GM21737 (cell line): ENCODE results near the gene NCAPD2.
"Not testable (repeated sequence)": the region's sequence is repeated elsewhere in the genome, so short reads cannot be mapped to it uniquely, and the experiment has no call there.

Experiments used
- ATAC-seq: cut with Tn5 transposase; IDR thresholded peaks from one replicate; pipeline ENCODE4 v1.9.1; 2021; ENCODE audit warnings: mild to moderate bottlenecking, moderate library complexity; ENCODE audit not compliant: unreplicated experiment

NCAPD2 gene

DNA sequence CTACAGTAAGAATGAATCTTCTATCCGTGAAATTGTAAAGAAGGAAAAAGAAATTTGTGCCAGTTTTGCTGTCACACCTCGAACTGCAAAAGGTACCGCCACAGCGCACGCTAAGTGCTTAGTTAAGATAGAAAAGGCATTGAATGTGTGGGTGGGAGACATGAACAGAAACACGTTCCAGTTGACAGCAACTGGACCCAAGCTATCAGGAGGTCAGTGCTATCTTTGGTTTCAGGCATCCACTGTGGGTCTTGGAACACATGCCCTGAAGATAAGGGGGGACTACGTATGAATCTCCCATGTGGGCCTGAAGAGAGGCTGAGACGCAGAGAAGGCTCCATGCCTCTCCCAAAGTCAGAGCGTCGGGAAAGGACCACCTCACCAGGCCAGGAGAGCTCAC is 52.1 kb downstream of the NCAPD2 start:
- ATAC-seq: no peak

DNA sequence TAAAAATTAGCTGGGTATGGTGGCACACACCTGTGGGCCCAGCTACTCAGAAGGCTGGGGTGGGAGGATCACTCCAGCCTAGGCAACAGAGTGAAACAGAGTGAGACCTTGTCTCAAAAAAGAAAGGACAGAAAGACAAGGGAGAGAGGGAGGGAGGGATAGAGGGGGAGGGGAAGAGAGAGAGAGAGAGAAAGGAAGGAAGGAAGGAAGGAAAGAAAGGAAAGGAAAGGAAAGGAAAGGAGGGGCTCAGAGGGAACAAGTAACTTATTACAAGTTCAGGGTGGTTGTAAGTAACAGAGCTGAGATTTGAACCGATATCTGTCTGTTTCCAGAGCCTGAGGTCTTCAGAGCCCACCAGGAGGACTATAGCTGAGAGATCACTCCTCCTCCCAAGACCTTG is 53.7 kb downstream of the NCAPD2 start:
- no peak for ATAC-seq

DNA sequence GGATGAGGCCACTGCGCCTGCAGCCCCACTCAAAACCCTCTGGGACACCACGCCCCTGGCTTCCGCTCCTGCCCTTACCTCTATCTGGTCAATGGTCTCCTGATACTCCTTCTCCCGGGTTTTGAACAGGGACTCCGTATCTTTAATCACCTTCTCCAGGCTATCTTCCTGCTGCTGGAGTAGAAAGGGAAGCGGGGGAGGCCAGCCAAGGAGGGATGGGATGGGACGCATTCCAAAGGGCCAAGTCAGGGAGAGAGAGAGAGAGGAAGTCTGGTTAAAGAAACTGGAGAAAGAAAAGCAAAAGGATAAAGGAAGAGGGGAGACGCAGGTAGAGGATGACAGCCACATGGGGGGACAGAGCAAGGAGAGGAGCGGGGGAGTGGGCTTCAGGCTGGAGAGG is 54.1 kb downstream of the NCAPD2 start:
- ATAC-seq: no peak

DNA sequence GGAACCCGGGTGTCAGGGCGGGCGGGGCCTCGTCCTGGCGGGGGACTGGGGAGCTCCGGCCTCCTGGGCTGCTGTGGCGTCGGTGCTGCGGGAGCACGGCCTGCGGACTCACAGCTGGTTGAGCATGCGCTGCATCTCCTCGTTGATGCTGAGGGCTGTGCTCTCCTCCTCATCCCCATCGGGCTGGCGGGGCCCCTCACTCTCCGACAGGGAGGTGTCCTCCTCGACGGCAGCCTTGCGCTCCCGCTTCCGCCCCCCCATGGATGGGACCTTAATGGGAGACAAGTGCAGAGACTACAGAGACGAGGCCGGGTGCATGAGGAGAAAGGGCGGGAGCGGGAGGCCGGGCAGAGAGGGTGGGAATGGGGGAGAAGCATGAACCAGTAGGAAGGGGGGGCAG is 54.7 kb downstream of the NCAPD2 start:
- ATAC-seq: no peak

DNA sequence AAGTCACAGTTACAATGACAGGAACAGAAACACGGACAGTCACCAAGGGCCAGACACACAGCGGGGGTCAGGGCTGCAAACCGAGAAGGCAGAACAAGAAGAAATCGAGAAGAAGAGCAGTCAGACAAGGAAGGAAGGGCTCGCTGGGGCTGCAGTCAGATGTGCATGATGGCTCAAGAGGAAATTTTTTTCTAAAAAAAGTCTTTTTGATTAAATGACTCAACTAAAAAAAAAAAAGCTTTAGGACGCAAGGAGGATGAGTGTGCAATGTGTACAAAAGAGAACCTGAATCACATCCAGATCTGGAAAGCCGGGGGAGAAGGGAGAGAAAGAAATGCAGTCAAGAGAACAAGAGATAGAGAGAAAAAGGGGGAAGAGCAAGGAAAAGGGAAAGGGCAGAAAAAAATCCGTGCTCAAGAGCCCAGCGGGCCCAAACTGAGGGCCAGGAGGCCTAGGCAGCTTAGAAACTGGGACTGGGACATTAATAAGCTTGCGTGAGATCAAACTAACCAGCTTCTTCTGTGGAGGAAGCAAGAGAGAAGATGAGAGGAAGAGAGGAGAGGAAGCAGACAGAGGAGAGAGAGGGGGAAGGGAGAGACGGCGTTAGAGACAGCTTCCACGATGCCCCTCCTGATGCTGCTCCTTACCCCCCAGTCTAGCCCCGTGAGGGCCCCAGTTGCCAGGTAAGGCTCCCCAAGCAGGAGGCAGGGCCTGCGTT is 55.2 kb downstream of the NCAPD2 start:
- ATAC-seq: no peak

DNA sequence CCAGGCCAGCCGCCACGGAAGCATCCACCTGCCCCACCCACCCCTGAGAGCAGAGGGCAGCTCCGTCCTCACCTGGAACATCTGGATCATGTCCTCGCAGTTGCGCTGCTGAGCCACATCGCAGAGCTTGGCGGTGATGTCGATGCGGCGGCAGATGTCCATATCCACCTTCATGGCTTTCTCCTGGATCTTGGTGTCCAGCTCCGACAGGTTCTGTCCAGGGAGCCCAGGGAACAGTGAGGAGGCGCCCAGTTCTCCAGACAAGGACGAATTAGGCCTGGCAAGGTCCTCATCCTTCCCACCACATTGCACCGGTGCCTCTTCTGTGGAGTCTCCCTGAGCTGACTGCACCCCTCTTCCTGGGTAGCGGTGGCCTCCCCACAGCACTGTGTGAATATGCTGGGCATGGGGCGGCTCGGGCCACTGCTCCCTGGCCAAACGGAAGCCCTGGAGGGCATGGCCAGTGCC is 55.8 kb downstream of the NCAPD2 start:
- no peak for ATAC-seq

DNA sequence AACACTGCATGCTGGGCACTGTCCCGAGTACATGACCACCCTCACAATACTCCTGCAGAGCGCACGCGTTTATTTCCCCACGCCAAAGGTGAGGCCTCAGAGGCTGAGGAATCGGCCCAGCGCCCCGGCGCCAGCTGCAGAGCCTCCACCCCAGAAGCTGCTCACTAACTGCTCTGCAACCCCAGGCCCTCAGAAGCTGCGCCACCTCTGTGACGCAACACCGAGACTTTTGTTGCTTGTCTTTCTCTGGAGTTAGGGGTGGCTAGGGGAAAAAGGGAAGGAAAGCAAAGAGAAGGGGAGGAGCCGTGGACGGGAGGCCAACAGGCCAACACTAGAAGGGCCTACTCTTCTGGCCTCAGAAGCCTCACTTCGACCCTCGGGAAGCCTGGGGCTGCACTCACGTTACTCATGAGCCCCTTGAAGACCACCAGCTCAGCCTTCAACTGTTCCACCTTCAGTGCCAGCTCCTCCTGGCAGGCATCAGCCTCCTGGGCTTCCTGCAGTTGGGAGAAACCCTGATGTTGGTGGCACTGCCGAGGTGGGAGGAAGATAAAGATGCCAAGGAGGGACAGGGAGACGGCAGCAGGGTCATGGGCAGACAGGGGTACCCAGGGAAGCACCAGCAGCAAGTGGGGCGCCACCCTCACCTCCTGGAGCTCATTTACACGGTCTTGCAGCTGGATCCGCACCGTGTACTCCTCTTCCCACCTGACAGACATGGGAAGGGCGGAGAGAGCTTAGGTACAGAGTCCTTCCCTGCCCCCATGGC is 56.6 kb downstream of the NCAPD2 start:
- no peak for ATAC-seq

DNA sequence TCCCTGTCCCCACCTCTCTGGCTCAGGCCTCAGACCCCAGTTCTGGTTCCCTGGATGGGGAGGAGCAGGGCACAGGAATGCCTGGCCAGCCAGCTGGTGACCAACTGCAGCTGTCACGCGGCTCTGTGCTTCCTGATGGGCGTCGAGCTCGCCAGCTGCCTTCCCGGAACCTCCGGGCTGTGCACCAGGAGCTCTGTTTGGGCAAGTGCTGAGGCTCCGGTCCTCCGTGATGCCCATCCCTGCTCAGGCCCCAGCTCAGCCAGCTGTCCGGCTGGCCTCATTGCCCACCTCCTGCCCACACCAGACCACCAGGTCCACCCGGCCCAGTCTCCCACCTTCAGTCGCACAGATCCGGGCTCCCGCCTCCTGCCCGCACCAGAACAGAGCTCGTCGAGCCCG is 57.2 kb downstream of the NCAPD2 start:
- ATAC-seq: no peak

DNA sequence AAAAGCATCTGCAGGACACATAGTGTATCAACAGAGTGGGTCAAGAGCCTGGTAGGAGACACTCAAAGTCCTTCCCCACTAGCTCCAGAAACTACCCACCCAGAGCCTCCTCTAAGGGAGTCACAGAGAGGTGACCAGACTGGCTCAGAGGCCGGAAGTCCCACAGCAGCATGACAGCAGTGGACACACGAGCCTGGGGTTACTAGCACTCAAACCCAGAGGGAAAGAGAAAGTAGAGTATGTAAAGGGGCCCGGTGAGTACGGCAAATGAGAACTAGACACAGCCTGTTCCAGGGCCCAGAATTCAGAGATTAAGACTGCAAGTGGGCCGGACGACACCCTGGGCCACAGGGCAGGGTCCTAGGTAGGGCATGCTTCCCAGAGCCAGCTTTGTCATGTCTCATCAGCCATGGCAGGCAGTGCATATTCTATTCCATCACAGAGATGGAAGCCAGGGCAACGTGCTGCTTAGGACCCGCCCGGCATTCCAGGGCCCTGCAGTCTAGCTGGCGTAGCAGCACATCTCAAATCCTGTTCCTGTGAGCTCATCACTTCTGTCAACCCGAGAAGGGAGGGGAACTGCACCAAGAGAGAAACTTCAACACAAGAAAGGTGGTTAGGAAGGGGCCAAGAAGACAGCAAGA is 57.7 kb downstream of the NCAPD2 start:
- ATAC-seq: no peak

DNA sequence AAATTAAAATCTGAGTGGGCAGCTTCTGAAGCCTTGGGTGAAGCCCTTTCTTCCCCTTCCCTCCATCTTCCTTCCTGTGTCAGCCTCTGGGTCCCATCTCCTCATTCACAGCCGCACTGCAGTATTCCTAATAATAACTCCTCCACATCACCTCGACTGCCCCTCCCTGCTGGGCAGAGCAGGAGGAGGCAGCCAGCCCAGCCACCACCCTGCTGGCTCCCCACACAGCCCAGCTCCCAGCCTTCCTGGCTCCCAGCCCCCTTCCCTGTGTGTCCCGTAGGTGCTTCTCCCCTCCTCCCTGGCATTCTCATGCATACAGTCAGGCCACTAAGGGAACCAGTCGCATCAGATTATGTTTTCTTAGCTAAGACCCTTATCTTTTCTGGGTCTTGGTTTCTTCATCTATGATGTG is 58.2 kb downstream of the NCAPD2 start:
- ATAC-seq: no peak

DNA sequence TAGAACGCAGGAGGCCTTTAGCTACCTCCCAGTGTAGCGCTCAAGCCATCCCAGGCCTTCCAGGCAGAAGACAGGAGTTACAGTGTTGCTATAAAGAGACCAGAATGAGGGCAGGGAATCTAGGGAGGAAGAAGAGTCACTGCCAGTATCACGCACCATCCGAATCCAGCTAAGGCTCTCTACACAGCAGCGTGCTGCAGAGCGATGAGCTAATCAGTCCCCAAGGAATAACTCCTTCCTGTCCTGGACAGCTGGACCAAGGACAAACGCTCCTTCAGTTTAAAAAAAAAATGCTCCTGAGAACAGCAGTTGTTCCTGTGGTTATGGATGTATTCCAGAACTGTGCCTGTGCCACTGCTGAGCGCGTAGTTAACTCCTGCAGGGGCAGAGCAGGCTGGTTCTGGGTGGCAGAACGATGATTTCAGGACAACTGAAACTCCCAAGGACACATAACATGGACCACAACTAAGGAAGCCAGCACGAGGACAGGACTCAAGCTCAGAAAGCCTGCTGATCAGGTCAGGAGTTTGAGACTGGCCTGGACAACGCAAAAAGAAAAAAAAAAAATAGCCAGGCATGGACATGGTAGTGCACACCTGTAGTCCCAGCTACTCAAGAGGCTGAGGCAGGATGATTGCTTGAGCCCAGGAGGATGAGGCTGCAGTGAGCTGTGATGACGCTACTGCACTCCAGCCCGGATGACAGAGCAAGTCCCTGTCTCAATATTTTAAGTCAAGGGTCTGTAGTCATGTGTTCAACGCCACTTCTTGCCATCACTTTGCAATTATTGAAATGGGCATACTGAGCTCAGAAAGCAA is 59.4 kb downstream of the NCAPD2 start:
- ATAC-seq: no peak

DNA sequence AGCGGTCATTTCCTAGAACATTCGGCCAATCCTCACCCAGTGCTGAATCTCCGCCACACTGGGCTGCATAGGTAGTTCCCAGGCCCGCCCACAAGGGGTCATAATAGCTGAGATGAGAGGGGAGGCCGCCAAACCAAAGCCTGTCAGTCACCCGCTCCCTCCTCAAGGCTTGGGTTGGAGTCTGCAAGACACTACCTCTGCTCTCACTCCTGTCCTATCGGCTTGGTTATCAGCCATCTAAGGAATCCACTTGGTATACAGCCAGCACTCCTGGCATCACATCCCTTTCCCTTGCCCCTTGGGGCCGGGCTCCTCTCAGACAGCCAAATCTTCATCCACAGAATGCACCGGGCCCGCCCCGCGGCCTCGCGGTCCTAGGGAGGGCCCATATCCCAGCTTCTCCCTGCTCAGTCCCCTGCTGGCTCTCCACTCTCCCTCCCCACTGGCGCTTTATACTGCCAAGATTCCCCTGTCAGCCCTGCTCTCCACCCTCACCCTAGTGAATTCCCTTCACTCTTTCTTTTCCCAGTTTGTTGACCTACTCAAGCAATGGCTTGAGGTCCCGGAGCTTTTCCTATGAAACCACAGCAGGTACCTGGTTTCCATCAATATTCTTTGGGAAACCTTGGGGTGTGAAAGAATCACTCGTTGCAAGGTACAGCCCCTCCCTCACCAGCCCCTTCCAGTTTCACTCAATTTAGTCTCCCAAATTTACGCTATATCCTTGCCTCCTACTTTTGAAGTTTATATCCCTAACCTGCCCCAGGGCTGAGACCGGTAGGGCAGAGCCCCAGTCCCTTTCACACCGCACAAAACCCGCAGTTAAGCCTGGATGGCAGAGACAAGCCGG is 60.5 kb downstream of the NCAPD2 start:
- peak; percentile 44 for ATAC-seq

DNA sequence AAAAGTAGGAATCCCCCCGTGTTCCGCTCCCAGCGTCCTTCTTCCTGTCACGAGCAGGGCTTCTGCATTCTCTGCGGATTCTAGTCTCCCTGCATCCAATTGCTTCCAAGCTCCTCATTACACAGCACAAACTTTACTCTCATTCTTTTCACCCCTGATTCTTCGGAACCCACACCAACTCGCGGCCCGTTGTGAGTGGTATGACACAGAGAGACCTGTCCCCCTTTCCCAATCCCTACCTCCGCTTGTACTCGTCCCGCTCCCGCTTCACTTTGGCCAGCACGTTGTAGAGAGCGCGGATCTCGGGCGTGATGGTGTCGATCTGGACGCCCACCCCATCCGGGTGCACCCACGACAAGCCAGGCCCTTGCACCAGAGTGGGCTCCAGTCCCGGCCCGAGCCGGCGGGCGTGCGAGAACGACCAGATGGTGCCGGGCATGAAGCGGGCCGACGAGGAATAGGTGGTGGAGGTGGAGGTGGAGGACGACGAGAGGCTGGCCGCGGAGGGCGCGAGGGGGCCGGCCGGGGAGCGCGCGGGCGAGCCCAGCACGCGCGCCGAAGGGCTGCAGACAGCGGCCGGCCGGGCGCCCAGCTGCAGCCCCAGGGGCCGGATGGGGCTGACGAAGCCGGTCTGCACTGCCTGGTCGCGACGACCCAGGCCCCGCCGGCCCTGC is 61.3 kb downstream of the NCAPD2 start:
- ATAC-seq: peak; percentile 9

DNA sequence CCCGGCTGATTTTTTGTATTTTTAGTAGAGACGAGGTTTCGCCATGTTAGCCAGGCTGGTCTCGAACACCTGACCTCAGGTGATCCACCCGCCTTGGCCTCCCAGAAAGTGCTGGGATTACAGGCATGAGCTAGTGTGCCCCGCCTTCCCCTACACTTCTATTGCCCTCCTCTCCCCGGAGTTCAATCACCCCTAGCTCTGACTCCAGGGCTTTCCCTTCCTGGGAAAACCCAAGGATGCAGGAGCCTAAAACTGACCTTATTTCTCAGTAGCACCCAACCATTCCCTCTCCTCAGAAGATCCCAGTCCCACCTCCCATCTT is 62.6 kb downstream of the NCAPD2 start:
- ATAC-seq: not testable (repeated sequence)

DNA sequence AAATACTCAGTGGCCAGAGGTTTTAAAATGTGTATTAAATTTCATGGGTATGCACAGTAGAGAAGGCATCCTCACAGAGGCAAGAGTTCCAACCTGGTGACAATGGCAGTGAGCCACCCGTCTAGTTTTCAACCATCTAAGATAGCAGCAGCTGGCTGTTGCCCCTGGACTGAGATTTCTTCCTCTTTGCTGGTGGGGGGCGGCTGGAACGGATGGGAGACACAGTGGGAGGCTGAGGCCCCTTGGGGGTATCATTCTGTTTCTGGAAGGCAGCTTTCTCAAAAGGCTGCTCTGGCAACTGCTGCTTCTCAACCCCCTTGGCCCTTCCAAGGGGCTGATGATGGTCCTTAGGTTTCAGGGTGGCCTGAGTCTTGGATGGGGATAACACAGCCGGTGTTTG is 63.0 kb downstream of the NCAPD2 start:
- no peak for ATAC-seq

DNA sequence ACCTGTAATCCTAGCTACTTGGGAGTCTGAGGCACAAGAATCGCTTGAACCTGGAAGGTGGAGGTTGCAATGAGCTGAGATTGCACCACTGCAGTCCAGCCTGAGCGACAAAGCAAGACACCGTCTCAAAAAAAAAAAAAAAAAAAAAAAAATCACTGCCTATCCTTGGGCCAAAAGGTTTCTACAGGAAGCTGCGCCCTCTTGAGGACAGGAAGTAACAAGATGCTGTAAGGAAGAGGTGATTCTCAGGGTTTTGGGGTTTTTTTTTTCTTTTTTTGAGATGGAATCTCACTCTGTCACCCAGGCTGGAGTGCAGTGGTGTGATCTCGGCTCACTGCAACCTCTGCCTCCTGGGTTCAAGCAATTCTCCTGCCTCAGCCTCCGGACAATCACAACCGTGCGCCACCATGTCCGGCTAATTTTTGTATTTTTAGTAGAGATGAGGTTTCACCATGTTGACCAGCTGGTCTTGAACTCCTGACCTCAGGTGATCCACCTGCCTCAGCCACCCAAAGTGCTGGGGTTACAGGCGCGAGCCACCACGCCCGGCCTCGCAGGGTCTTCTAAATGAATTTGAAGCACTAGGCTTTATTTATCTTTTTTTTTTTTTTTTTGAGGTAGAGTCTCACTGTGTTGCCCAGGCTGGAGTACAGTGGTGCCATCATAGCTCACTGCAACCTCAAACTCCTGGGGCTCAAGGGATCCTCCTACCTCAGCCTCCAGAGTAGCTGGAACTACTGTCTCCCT is 64.3 kb downstream of the NCAPD2 start:
- ATAC-seq: not testable (repeated sequence)

DNA sequence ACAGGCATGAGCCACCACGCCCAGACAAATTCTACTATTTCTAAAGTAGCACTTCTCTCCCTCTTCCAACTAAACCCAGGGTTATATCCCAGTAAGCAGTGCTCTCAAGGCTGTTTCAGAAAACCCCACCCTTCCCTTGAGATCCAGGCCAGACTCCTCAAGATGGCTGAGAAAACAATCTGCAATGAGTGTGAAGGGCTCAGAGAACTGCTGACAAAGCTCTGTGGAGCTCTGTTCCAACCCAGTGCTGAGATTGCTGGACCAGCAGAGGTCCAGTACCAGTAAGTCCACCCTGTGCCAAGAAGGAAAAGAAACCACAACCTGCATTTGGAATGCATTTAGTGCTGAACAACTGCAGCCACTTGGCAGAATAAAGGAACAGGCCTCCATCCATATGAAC is 65.6 kb downstream of the NCAPD2 start:
- no peak for ATAC-seq

DNA sequence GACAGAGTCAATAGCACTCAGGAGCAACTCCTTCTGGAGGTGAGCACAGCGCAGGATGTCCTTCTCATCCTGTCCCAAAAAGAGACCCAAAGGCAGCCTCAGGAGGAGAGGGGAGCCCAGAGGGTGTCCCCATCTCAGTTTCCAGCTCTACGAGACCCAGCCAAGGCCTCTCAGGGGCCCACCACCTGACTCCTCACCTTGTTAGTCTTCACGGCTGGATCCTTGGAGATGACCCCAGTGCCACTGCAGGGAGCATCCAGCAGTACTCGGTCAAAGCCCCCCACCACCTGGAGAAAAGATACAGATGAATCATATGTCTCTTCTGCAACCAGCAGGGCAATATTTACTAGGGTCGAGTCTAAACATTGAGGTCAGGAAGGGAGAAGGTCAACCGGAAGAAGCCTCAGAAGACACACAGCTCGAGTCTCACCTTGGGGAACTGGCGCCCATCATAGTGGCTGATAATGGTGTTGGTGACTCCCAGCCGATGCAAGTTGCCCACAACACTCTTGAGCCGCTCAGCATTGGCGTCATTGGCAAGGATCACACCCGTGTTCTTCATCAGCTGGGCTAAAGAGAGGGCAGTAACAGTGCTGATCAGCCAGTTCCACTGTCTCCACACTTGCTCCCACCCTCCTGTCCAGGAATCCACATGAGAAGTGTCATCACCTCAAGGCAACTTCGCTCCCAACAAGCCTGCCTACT is 66.8 kb downstream of the NCAPD2 start:
- no peak for ATAC-seq
